MCF 10A (cell line): Measurements from ENCODE around the gene PRRX1. TPM values are rescaled to one million over a fixed set of nuclear protein-coding genes. Genes with fewer than 3 reads are reported as not detected.

Source experiments
- BruUV-seq: library from RNA; stranded (reverse); fragments of 400-500 nt; replicated peaks from 2 replicates; lab custom pipeline; 2021; lab: Mats Ljungman, UMichigan
- CTCF ChIA-PET: fragments of 300-600 bp; sonication (Branson Sonifier 250); formaldehyde crosslinking; extraction: SDS; loops from one replicate; lab custom pipeline; 2021; ENCODE audit warnings: antibody characterized with exemption, inconsistent platforms; lab: Yijun Ruan, JAX
- POLR2A ChIA-PET: fragments of 300-600, 350-650 bp; sonication (Branson Sonifier 250); formaldehyde crosslinking; extraction: SDS; loops from one replicate; lab custom pipeline; 2020; ENCODE audit warnings: antibody characterized with exemption, inconsistent platforms; lab: Yijun Ruan, JAX
- DNase-seq: peaks from one replicate; pipeline ENCODE4 v3.0.0-alpha.2; 2018; ENCODE audit not compliant: unreplicated experiment
- H3K27ac Mint-ChIP-seq: one replicate; pipeline ENCODE4 v1.8.0; 2022; ENCODE audit warnings: mild to moderate bottlenecking, low read depth, mixed read lengths; ENCODE audit not compliant: unreplicated experiment
- H3K27me3 Mint-ChIP-seq: one replicate; pipeline ENCODE4 v1.8.0; 2022; ENCODE audit warnings: mixed read lengths; ENCODE audit not compliant: insufficient read depth, unreplicated experiment
- H3K36me3 Mint-ChIP-seq: one replicate; pipeline ENCODE4 v1.8.0; 2022; ENCODE audit warnings: mild to moderate bottlenecking, moderate library complexity, mixed read lengths; ENCODE audit not compliant: insufficient read depth, unreplicated experiment
- H3K4me1 Mint-ChIP-seq: one replicate; pipeline ENCODE4 v1.8.0; 2022; ENCODE audit warnings: mixed read lengths; ENCODE audit not compliant: insufficient read depth, unreplicated experiment
- H3K4me3 Mint-ChIP-seq: one replicate; pipeline ENCODE4 v1.8.0; 2022; ENCODE audit warnings: mild to moderate bottlenecking, moderate library complexity, mixed read lengths; ENCODE audit not compliant: unreplicated experiment
- H3K9me3 Mint-ChIP-seq: one replicate; pipeline ENCODE4 v1.8.0; 2022; ENCODE audit warnings: mixed read lengths; ENCODE audit not compliant: unreplicated experiment
- CTCF ChIP-seq: fragments of 200-600 bp; IDR thresholded peaks from one replicate; pipeline ENCODE4 v1.8.0; 2022; ENCODE audit warnings: antibody characterized with exemption, mild to moderate bottlenecking; ENCODE audit not compliant: unreplicated experiment
- intact Hi-C: fragments of 100-400 bp; cut with micrococcal nuclease; formaldehyde crosslinking; loops from 2 replicates; pipeline ENCODE4 v1.14.1; 2022
- total RNA-seq: library from RNA; stranded (reverse); gene quantifications from 2 replicates; pipeline ENCODE4 v1.2.3, GENCODE V29; 2022

PRRX1 gene
- total RNA-seq, 1 experiment from 2014 or later = not detected

DNA sequence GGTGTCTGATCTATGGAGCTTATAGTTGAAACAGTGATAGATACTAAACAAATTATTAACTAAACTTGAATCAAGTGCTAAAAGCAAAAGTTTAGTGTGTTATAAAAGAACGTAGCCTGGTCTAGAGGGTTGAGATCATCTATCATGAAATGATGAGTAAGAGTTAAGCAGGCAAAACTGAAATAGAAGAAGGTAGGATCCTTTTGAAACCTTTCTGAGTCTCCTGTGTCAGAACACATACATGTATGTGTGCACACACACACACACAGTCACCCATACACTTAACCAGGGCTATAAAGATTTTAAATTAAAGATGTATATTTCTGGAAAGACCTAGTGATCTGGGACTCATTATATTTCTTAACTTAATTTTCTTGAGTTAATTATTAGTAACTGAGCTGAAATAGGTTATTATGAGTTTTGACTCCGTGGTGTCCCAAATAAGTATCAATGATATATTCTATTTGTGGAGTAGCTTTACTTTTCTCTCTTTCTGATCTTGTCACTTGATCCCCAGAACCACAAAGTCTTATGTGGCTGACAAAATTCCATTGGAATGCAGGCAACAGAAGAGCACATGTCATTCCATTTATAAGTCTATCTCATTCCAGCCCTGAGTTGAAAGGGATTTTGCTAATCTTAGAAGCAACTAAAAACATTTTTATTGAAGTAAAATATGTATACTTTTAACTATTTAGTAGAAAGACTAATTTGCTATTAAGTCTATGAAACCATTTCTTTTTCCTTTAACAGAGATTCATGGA lies 70.7 kb downstream of the PRRX1 start:
- POLR2A ChIA-PET = interaction anchor here (0.7 kb wide), 1 partner anchor 638 kb away, joined by 3 read pairs; no protein-coding TSS in a partner anchor
- no peak overlapping the region for H3K27ac Mint-ChIP-seq
- intact Hi-C loops = no loop called here
- H3K36me3 Mint-ChIP-seq = no peaks in the 10 kb centered on the region
- no peaks in the 10 kb centered on the region for H3K9me3 Mint-ChIP-seq
- no peak for DNase-seq
- peaks cover 5% of the 10 kb centered on the region for H3K4me1 Mint-ChIP-seq
- no peak for TF ChIP-seq CTCF
- no TSS peak for BruUV-seq
- no peak overlapping the region for H3K4me3 Mint-ChIP-seq
- CTCF ChIA-PET = interaction anchor here (0.6 to 1.4 kb wide), 5 partner anchors 31 to 151 kb away, joined by 3 to 4 read pairs (median 3); no protein-coding TSS in a partner anchor
- no peaks in the 10 kb centered on the region for H3K27me3 Mint-ChIP-seq

- H3K27ac Mint-ChIP-seq = no peak overlapping the region
- H3K4me3 Mint-ChIP-seq = no peak overlapping the region
- H3K9me3 Mint-ChIP-seq = no peaks in the 10 kb centered on the region
- no peak for DNase-seq
- ChIA-PET CTCF (interaction anchor here (0.7 to 1.1 kb wide), 3 partner anchors 32 to 806 kb away, joined by 3 to 4 read pairs (median 3); no protein-coding TSS in a partner anchor), POLR2A (no interaction called here)
- TF ChIP-seq CTCF = no peak
- intact Hi-C loops = no loop called here
- BruUV-seq = no TSS peak
- H3K27me3 Mint-ChIP-seq = no peaks in the 10 kb centered on the region
- no peaks in the 10 kb centered on the region for H3K36me3 Mint-ChIP-seq
- H3K4me1 Mint-ChIP-seq = no peaks in the 10 kb centered on the region
These were observed 71.7 kb downstream of the PRRX1 start for GRCh38 chr1:170735366-170736263.

DNA sequence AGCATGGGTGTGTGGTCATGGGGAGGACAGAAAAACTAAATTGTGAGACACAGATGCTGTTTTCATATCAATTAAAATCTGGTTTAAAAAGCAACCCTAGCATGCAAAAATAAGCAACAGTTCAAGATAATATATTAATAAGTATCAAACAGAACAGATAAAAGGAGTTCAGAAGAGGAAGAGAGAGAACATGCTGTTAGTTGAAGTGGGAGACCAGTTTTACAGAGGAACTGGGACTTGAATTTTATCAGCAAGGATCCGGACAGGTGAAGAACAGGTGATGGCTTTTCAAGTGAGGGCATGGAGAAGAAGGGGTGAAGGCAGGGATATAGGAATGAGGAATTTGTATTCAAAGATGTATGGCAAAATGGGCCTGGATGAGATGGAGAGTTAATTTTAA lies 75.9 kb downstream of the PRRX1 start:
- Mint-ChIP-seq H3K9me3 (no peaks in the 10 kb centered on the region), H3K27ac (no peak overlapping the region), H3K27me3 (no peaks in the 10 kb centered on the region), H3K4me1 (no peaks in the 10 kb centered on the region), H3K4me3 (no peak overlapping the region), H3K36me3 (no peaks in the 10 kb centered on the region)
- CTCF ChIA-PET = no interaction called here
- POLR2A ChIA-PET = no interaction called here
- DNase-seq = no peak
- TF ChIP-seq CTCF = no peak
- no TSS peak for BruUV-seq
- intact Hi-C loops = no loop called here

- ChIA-PET CTCF (interaction anchor here (1.3 kb wide), 1 partner anchor 572 kb away, joined by 4 read pairs; the partner anchor contains the start of gene FMO4), POLR2A (no interaction called here)
- Mint-ChIP-seq H3K27ac (no peak overlapping the region), H3K4me1 (no peaks in the 10 kb centered on the region), H3K4me3 (no peak overlapping the region), H3K9me3 (no peaks in the 10 kb centered on the region), H3K36me3 (no peaks in the 10 kb centered on the region), H3K27me3 (no peaks in the 10 kb centered on the region)
- BruUV-seq = no TSS peak
- intact Hi-C loops = no loop called here
- no peak for DNase-seq
- no peak for TF ChIP-seq CTCF
These were observed 77.7 kb downstream of the PRRX1 start for GRCh38 chr1:170741678-170742077.
